PC-9 (cell line): Measurements from ENCODE around the gene CHN1. TPM values are rescaled to one million over a fixed set of nuclear protein-coding genes. Genes with fewer than 3 reads are reported as not detected.

Source experiments
- BruUV-seq: library from RNA; stranded (reverse); fragments of 400-500 nt; replicated peaks from 2 replicates; lab custom pipeline; 2021; lab: Mats Ljungman, UMichigan
- CTCF ChIA-PET: fragments of 300-600 bp; sonication (Branson Sonifier 250); formaldehyde crosslinking; loops from one replicate; lab custom pipeline; 2022; ENCODE audit warnings: antibody characterized with exemption; lab: Charles Lee
- POLR2A ChIA-PET: fragments of 300-600 bp; sonication (Branson Sonifier 250); formaldehyde crosslinking; loops from one replicate; lab custom pipeline; 2022; ENCODE audit warnings: antibody characterized with exemption; ENCODE audit not compliant: unreplicated experiment; lab: Charles Lee
- DNase-seq, 2 experiments: peaks; one replicate each; pipeline versions ENCODE4 v3.0.0 to v3.0.0-alpha.2; 2015 to 2022; ENCODE audit warnings: mixed read lengths in 1 of 2
- H2AFZ ChIP-seq: fragments of 200-600 bp; sonication (generic); 2 replicates; pipeline ENCODE4 v1.8.1; 2017; ENCODE audit warnings: antibody characterized with exemption
- H3F3A ChIP-seq: fragments of 200-600 bp; sonication (generic); 2 replicates; pipeline ENCODE4 v1.8.1; 2017; ENCODE audit warnings: antibody characterized with exemption, mild to moderate bottlenecking, low read depth; ENCODE audit not compliant: insufficient read depth
- H3K27ac ChIP-seq: fragments of 200-600 bp; sonication (generic); 2 replicates; pipeline ENCODE4 v1.6.1; 2016; ENCODE audit warnings: mixed run types
- H3K27me3 ChIP-seq: fragments of 200-600 bp; sonication (generic); 2 replicates; pipeline ENCODE4 v1.6.1; 2016; ENCODE audit warnings: low read depth, mixed run types; ENCODE audit not compliant: insufficient read depth
- H3K36me3 ChIP-seq: fragments of 200-600 bp; sonication (generic); 2 replicates; pipeline ENCODE4 v1.6.1; 2016; ENCODE audit warnings: low read depth, mixed run types
- H3K4me1 ChIP-seq: fragments of 200-600 bp; sonication (generic); replicated peaks from 2 replicates; pipeline ENCODE4 v1.6.1; 2016; ENCODE audit warnings: mixed run types; ENCODE audit not compliant: insufficient read depth
- H3K4me2 ChIP-seq: fragments of 200-600 bp; sonication (generic); 2 replicates; pipeline ENCODE4 v1.6.1; 2017; ENCODE audit warnings: mixed run types
- H3K4me3 ChIP-seq: fragments of 200-600 bp; sonication (generic); 2 replicates; pipeline ENCODE4 v1.6.1; 2016; ENCODE audit warnings: mixed run types
- H3K79me2 ChIP-seq: fragments of 200-600 bp; sonication (generic); 2 replicates; pipeline ENCODE4 v1.6.1; 2017; ENCODE audit warnings: low read depth, mixed run types
- H3K9me2 ChIP-seq: fragments of 200-600 bp; sonication (generic); 2 replicates; pipeline ENCODE4 v1.8.1; 2017; ENCODE audit warnings: mild to moderate bottlenecking; ENCODE audit not compliant: insufficient read depth
- H3K9me3 ChIP-seq: fragments of 200-600 bp; sonication (generic); 2 replicates; pipeline ENCODE4 v1.8.1; 2016; ENCODE audit warnings: low read depth; ENCODE audit not compliant: insufficient read depth
- H4K20me1 ChIP-seq: fragments of 200-600 bp; sonication (generic); 2 replicates; pipeline ENCODE4 v1.8.1; 2017; ENCODE audit not compliant: insufficient read depth
- CTCF ChIP-seq: fragments of 200-600 bp; sonication (generic); conservative IDR thresholded peaks from 2 replicates; pipeline ENCODE4 v1.6.1; 2017; ENCODE audit warnings: mixed run types, antibody characterized with exemption, mild to moderate bottlenecking, moderate library complexity
- EZH2 ChIP-seq: fragments of 200-600 bp; sonication (generic); IDR thresholded peaks from 2 replicates; pipeline ENCODE4 v1.8.0; 2017; ENCODE audit warnings: antibody characterized with exemption, low read depth
- intact Hi-C: fragments of 100-400 bp; cut with micrococcal nuclease; formaldehyde crosslinking; loops from one replicate; pipeline ENCODE4 v1.10.0; 2022; ENCODE audit not compliant: unreplicated experiment
- total RNA-seq: library from RNA; stranded (reverse); gene quantifications from 2 replicates; pipeline ENCODE4 v1.2.3, GENCODE V29; 2021

Gene CHN1
- total RNA-seq, 1 experiment from 2014 or later: 14.0 TPM

- ChIA-PET CTCF (no interaction called here), POLR2A (no interaction called here)
- Histone ChIP-seq H3K4me2 (no peak overlapping the region), H4K20me1 (no peaks in the 10 kb centered on the region), H2AFZ (no peak overlapping the region), H3K36me3 (no peaks in the 10 kb centered on the region), H3K79me2 (no peaks in the 10 kb centered on the region), H3K4me1 (no peaks in the 10 kb centered on the region), H3K27ac (no peak overlapping the region), H3K4me3 (no peak overlapping the region), H3F3A (no peaks in the 10 kb centered on the region), H3K9me2 (no peaks in the 10 kb centered on the region), H3K27me3 (no peaks in the 10 kb centered on the region), H3K9me3 (peaks cover 2% of the 10 kb centered on the region; the same call in 1 of the 2 replicates)
- no TSS peak for BruUV-seq
- intact Hi-C loops: no loop called here
- no peak for DNase-seq
- TF ChIP-seq CTCF (no peak), EZH2 (no peak)
These were observed 112.2 kb downstream of the CHN1 start for GRCh38 chr2:174893018-174893417.

- TF ChIP-seq EZH2: no peak
- TF ChIP-seq CTCF: no peak
- BruUV-seq: no TSS peak
- intact Hi-C loops: no loop called here
- H3K4me1 ChIP-seq: no peaks in the 10 kb centered on the region
- H3K27ac ChIP-seq: no peak overlapping the region
- H3K27me3 ChIP-seq: no peaks in the 10 kb centered on the region
- H3K9me2 ChIP-seq: no peaks in the 10 kb centered on the region
- no peaks in the 10 kb centered on the region for H3K79me2 ChIP-seq
- H3K36me3 ChIP-seq: no peaks in the 10 kb centered on the region
- H3F3A ChIP-seq: no peaks in the 10 kb centered on the region
- peaks cover 2% of the 10 kb centered on the region; the same call in 1 of the 2 replicates for H3K9me3 ChIP-seq
- CTCF ChIA-PET: no interaction called here
- DNase-seq: no peak
- POLR2A ChIA-PET: no interaction called here
- H2AFZ ChIP-seq: 0 out of 2 replicates have a peak overlapping the region, but pooled peaks have one; percentile 12
- H3K4me2 ChIP-seq: no peak overlapping the region
- no peak overlapping the region for H3K4me3 ChIP-seq
- H4K20me1 ChIP-seq: no peaks in the 10 kb centered on the region
These were observed 112.6 kb downstream of the CHN1 start for GRCh38 chr2:174892546-174892945.

GRCh38 chr2:174888646-174889271 is 116.4 kb downstream of the CHN1 start:
- H3K36me3 ChIP-seq: no peaks in the 10 kb centered on the region
- no peak overlapping the region for H3K4me2 ChIP-seq
- no peaks in the 10 kb centered on the region for H3K79me2 ChIP-seq

More at GRCh38 chr2:174888646-174889271, 116.4 kb downstream of the CHN1 start:
- Histone ChIP-seq H2AFZ (no peak overlapping the region), H3K9me3 (peaks cover 2% of the 10 kb centered on the region; the same call in 1 of the 2 replicates), H3K27me3 (no peaks in the 10 kb centered on the region), H3K9me2 (no peaks in the 10 kb centered on the region), H3F3A (no peaks in the 10 kb centered on the region), H3K4me1 (no peaks in the 10 kb centered on the region), H3K27ac (no peak overlapping the region), H4K20me1 (no peaks in the 10 kb centered on the region), H3K4me3 (no peak overlapping the region)
- BruUV-seq: no TSS peak
- no peak for TF ChIP-seq CTCF
- TF ChIP-seq EZH2: no peak
- ChIA-PET POLR2A (no interaction called here), CTCF (no interaction called here)
- intact Hi-C loops: no loop called here
- no peak for DNase-seq
